Measurements from ENCODE around the gene SRSF3. TPM values are rescaled to one million over a fixed set of nuclear protein-coding genes. Genes with fewer than 3 reads are reported as not detected.

SRSF3 gene
- total RNA-seq, 1 donor from 2014 or later: 455 TPM

DNA sequence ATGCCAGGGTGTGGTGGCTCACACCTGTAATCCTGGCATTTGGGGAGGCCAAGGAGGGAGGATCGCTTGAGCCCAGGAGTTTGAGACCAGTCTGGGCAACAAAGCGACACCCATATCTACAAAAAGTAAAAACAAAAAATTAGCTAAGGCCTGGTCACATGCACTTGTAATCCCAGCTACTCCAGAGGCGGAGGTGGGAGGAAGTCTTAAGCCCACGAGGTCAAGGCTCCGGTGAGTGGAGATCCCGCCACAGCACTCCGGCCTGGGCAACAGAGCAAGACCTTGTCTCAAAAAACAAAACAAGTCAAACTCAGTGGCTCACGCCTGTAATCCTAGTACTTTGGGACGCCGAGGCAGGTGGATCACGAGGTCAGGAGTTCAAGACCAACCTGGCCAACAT is 35.6 kb downstream of the SRSF3 start:
- Mint-ChIP-seq H3K4me3 (no peak overlapping the region), H3K27ac (no peak overlapping the region), H3K9me3 (no peaks in the 10 kb centered on the region), H3K4me1 (ENCODE audit: unreplicated experiment) (peaks cover 23% of the 10 kb centered on the region), H3K36me3 (no peaks in the 10 kb centered on the region), H3K27me3 (peaks cover 3% of the 10 kb centered on the region)
- TF ChIP-seq, protein P1, sequence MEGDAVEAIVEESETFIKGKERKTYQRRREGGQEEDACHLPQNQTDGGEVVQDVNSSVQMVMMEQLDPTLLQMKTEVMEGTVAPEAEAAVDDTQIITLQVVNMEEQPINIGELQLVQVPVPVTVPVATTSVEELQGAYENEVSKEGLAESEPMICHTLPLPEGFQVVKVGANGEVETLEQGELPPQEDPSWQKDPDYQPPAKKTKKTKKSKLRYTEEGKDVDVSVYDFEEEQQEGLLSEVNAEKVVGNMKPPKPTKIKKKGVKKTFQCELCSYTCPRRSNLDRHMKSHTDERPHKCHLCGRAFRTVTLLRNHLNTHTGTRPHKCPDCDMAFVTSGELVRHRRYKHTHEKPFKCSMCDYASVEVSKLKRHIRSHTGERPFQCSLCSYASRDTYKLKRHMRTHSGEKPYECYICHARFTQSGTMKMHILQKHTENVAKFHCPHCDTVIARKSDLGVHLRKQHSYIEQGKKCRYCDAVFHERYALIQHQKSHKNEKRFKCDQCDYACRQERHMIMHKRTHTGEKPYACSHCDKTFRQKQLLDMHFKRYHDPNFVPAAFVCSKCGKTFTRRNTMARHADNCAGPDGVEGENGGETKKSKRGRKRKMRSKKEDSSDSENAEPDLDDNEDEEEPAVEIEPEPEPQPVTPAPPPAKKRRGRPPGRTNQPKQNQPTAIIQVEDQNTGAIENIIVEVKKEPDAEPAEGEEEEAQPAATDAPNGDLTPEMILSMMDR (conservative IDR thresholded peaks at IDR 0.05): no peak
- no peak for DNase-seq (ENCODE audit: extremely low spot score, unreplicated experiment)

DNA sequence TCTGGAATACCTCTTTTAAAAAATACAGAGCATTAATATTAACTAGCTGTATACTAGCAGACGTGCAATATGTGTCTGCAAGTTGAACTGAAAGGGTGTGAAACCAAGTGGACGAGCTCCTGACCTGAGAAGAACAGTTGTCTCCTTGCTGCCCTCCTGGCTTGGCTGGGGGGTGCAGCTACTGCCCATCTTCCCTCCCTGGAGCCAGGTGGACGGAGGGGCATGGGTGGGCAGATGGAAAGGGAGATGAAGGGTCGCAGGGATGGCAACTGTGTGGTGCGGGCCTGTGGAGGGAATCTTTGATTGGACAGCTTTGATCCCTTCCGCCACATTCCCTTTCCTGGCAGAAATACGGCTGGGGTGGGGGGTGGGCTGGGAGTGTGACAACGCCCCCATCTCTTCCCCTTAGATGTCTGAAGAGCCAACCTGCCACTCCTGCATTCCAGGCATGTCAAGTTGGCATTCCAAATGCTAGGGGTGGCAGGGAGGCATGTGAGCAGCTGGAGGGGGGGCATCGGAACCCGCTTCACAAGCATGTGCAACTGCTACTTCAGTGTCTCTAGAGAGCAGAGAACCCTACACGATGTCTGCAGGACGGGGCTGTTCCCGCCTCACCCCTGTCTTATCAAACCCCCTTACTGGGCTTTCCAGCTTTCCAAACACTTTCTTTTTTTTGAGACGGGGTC is 37.3 kb downstream of the SRSF3 start:
- no peak for DNase-seq (ENCODE audit: extremely low spot score, unreplicated experiment)
- Mint-ChIP-seq H3K36me3 (no peaks in the 10 kb centered on the region), H3K27me3 (no peaks in the 10 kb centered on the region), H3K27ac (no peak overlapping the region), H3K9me3 (no peaks in the 10 kb centered on the region), H3K4me1 (ENCODE audit: unreplicated experiment) (peaks cover 16% of the 10 kb centered on the region), H3K4me3 (no peak overlapping the region)
- TF ChIP-seq, protein P1 (conservative IDR thresholded peaks at IDR 0.05): no peak

DNA sequence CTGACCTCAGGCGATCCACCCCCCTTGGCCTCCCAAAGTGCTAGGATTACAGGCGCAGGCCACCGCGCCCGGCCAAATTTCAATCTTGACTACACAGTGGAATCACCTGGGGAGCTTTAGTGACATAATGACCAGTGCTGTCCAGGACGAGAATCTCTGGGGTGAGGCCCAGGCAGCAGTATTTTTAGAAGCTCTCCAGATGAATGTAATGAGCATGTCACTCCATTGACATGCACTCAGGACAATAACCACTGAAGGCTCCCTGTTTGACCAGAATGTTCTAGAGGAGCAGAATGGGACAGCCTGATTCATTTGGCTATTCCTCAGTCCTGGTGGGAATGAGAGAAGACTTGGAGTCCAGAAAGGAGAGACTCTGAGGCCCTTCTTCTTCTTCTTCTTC is 39.2 kb downstream of the SRSF3 start:
- H3K27ac Mint-ChIP-seq: no peak overlapping the region
- TF ChIP-seq, protein P1 (conservative IDR thresholded peaks at IDR 0.05): no peak
- no peaks in the 10 kb centered on the region for H3K9me3 Mint-ChIP-seq
- H3K27me3 Mint-ChIP-seq: no peaks in the 10 kb centered on the region
- H3K4me3 Mint-ChIP-seq: no peak overlapping the region
- DNase-seq (ENCODE audit: extremely low spot score, unreplicated experiment): no peak
- peaks cover 15% of the 10 kb centered on the region for H3K4me1 Mint-ChIP-seq (ENCODE audit: unreplicated experiment)
- H3K36me3 Mint-ChIP-seq: no peaks in the 10 kb centered on the region

DNA sequence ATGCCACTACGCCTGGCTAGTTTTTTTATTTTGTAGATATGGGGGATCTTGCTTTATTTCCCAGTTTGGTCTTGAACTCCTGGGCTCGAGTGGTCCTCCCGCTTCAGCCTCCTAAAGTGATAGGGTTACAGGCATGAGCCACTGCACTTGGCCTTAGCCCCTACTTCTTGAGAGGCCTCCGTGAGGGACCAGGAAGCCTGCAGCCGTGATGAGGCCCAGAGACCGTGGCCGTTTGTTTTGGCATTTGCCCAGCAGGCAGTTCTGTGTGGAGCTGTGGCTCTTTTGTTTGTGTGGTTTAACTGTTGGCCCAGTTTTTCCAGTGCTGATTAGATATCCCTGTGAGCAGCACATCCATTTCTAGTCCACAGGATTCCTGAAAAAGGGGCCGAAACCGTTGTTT is 39.8 kb downstream of the SRSF3 start:
- H3K27ac Mint-ChIP-seq: peak overlapping the region; percentile 9
- TF ChIP-seq, protein P1 (conservative IDR thresholded peaks at IDR 0.05): no peak
- H3K4me1 Mint-ChIP-seq (ENCODE audit: unreplicated experiment): peaks cover 15% of the 10 kb centered on the region
- DNase-seq (ENCODE audit: extremely low spot score, unreplicated experiment): no peak
- H3K9me3 Mint-ChIP-seq: no peaks in the 10 kb centered on the region
- no peaks in the 10 kb centered on the region for H3K36me3 Mint-ChIP-seq
- no peak overlapping the region for H3K4me3 Mint-ChIP-seq
- H3K27me3 Mint-ChIP-seq: no peaks in the 10 kb centered on the region

DNA sequence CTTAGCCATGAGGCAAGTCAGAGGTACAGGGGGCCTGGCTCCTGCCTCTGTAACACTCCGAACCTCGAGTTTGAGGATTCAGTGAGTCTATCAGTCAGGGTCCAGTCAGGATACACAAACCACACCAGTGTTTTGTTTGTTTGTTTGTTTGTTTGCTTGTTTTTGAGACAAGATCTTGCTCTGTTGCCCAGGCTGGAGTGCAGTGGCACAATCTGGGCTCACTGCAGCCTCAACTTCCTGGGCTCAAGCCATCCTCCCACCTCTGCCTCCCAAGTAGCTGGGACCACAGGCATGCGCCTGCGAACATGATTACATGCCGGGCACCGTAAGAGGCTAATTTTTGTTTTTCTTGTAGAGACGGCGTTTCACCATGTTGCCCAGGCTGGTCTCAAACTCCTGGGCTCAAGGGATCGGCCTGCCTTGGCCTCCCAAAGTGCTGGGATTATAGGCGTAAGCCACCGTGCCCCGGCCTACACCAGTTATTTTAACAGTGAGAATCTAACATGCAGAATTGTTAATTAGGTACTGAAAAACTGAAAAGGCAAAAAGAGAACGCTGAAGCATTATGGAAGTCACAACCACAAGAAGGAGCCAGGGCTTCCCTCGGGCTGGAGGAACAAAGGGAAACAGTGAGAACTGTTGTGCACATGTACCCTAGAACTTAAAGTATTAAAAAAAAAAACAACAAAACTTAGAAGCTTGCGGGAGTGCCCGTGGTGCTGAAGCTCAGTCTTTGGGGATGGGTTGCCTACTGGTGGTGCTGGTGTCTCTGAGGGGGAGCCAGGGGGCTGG is 40.4 kb downstream of the SRSF3 start:
- DNase-seq (ENCODE audit: extremely low spot score, unreplicated experiment): no peak
- H3K27ac Mint-ChIP-seq: peak overlapping the region; percentile 9

More for the DNA sequence above, 40.4 kb downstream of the SRSF3 start:
- no peak overlapping the region for H3K4me3 Mint-ChIP-seq
- peaks cover 15% of the 10 kb centered on the region for H3K4me1 Mint-ChIP-seq (ENCODE audit: unreplicated experiment)
- TF ChIP-seq, protein P1 (conservative IDR thresholded peaks at IDR 0.05): no peak
- H3K36me3 Mint-ChIP-seq: no peaks in the 10 kb centered on the region
- no peaks in the 10 kb centered on the region for H3K27me3 Mint-ChIP-seq
- no peaks in the 10 kb centered on the region for H3K9me3 Mint-ChIP-seq

Data from type B pancreatic cell (in vitro differentiated cells).